Naive thymus-derived CD8-positive, alpha-beta T cell (primary cell): ENCODE measurements around the gene NCAPD3. TPM values are rescaled to one million over a fixed set of nuclear protein-coding genes. Genes with fewer than 3 reads are reported as not detected.

Source experiments
- ATAC-seq, 2 donors: fragments of 150-1000 bp; cut with Tn5 transposase in 1 of 2; sonication (Bioruptor Pico), chemical (Tn5 transposase) in 1 of 2; 1 replicate in 1 of 2; 2 replicates in 1 of 2; pipeline ENCODE4 v1.10.0; 2021; ENCODE audit warnings: mild to moderate bottlenecking in 2 of 2, moderate library complexity in 2 of 2
- POLR2A ChIA-PET: fragments of 350-600 bp; sonication (Branson Sonifier 250); formaldehyde crosslinking; loops from one replicate; lab custom pipeline; 2021; ENCODE audit warnings: antibody characterized with exemption; lab: Charles Lee
- DNase-seq, 10 donors: peaks; one replicate each; pipeline versions ENCODE4 v3.0.0 to v3.0.0-alpha.2; 2020 to 2022
- H3K27ac Mint-ChIP-seq, 10 donors: one replicate each; pipeline ENCODE4 v1.8.0; 2020 to 2022; ENCODE audit warnings: mild to moderate bottlenecking in 10 of 10, mixed read lengths in 10 of 10, moderate library complexity in 4 of 10, inconsistent platforms in 1 of 10
- H3K27me3 Mint-ChIP-seq, 5 donors: one replicate each; pipeline ENCODE4 v1.8.0; 2021 to 2022; ENCODE audit warnings: mixed read lengths in 5 of 5
- H3K36me3 Mint-ChIP-seq, 3 donors: one replicate each; pipeline ENCODE4 v1.8.0; 2020 to 2022; ENCODE audit warnings: mixed read lengths in 3 of 3, mild to moderate bottlenecking in 2 of 3, inconsistent platforms in 1 of 3
- H3K4me1 Mint-ChIP-seq, 4 donors: one replicate each; pipeline ENCODE4 v1.8.0; 2021 to 2022; ENCODE audit warnings: mixed read lengths in 4 of 4
- H3K4me3 Mint-ChIP-seq, 10 donors: one replicate each; pipeline ENCODE4 v1.8.0; 2020 to 2022; ENCODE audit warnings: mild to moderate bottlenecking in 10 of 10, mixed read lengths in 10 of 10, moderate library complexity in 6 of 10, inconsistent platforms in 1 of 10
- H3K9me3 Mint-ChIP-seq, 9 donors: one replicate each; pipeline ENCODE4 v1.8.0; 2020 to 2022; ENCODE audit warnings: mixed read lengths in 9 of 9, mild to moderate bottlenecking in 3 of 9, inconsistent platforms in 1 of 9, moderate library complexity in 1 of 9
- polyA plus RNA-seq, 3 donors: library from polyadenylated mRNA; unstranded; fragments of 300-500 nt; fragmentation: Illumina TruSeq; gene quantifications; one replicate each; pipeline ENCODE4 v1.2.3, GENCODE V29; 2021
- total RNA-seq, 8 experiments: library from RNA in 2 of 8; stranded (reverse) in 2 of 8; gene quantifications; one replicate each; pipeline ENCODE4 v1.2.3 and lab custom pipeline; 2021 to 2026

Gene NCAPD3
- total and polyA plus RNA-seq, 5 experiments from 2014 or later = 11.2 to 43.5 (median 16.5) TPM

DNA sequence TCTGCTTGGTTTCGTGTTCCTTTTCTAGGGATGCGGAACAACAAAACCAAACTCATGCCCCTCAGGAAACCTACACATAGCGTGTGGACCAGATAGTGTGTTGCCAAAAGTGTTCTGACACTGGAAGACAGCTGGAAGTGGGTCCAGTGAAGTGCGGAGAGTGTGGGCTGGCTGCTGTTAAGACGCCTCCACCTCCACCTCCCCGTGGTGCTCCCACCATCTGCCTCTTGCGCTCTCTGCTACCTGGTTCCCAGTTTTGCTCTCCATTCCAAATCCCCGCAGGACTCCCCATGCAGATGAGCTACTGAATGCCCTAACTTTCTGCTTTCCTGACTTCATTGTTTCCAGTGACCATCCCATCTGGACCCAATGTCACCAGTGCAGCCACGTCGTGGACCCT is 51.8 kb downstream of the NCAPD3 start:
- H3K9me3 Mint-ChIP-seq = no peaks in the 10 kb centered on the region
- no peak for ATAC-seq
- no peak for DNase-seq
- H3K4me3 Mint-ChIP-seq = no peak overlapping the region
- POLR2A ChIA-PET = no interaction called here
- H3K36me3 Mint-ChIP-seq = peaks cover 4 to 90% (median 21%) of the 10 kb centered on the region in 3 donors
- H3K4me1 Mint-ChIP-seq = no peaks in the 10 kb centered on the region
- peak overlapping the region in 1 of 10 donors; percentile 76 for H3K27ac Mint-ChIP-seq
- no peaks in the 10 kb centered on the region for H3K27me3 Mint-ChIP-seq

DNA sequence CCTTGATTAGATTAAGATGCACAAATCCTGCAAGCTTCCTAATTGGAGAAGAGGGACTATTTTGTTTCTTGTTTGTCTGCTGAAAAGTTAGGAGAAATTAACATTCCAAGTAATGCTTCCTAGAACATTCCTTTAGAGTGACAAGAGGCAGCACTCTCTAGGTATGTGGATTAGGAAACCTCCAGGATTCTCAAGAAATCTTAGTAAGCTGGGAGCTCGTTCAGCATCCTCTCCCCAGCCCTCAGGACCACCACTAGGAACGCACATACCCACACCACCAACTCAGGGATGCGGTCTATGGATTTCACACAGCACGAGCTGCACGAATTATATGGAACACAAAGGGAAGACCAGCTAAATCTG is 52.9 kb downstream of the NCAPD3 start:
- H3K4me3 Mint-ChIP-seq = no peak overlapping the region
- ATAC-seq = no peak
- H3K9me3 Mint-ChIP-seq = no peaks in the 10 kb centered on the region
- POLR2A ChIA-PET = no interaction called here
- H3K4me1 Mint-ChIP-seq = no peaks in the 10 kb centered on the region
- DNase-seq = no peak
- H3K27me3 Mint-ChIP-seq = no peaks in the 10 kb centered on the region
- no peak overlapping the region for H3K27ac Mint-ChIP-seq
- peaks cover 4 to 80% (median 16%) of the 10 kb centered on the region in 3 donors for H3K36me3 Mint-ChIP-seq

- ATAC-seq = no peak
- POLR2A ChIA-PET = no interaction called here
These were observed 53.4 kb downstream of the NCAPD3 start for GRCh38 chr11:134170177-134170918.

GRCh38 chr11:134164490-134165370 is 59.0 kb downstream of the NCAPD3 start:
- H3K27ac Mint-ChIP-seq = peak overlapping the region in 4 of 10 donors; percentile 5 to 74 (median 49)
- POLR2A ChIA-PET = no interaction called here
- no peaks in the 10 kb centered on the region for H3K27me3 Mint-ChIP-seq

More at GRCh38 chr11:134170177-134170918, 53.4 kb downstream of the NCAPD3 start:
- H3K4me1 Mint-ChIP-seq = no peaks in the 10 kb centered on the region
- no peak for DNase-seq
- H3K4me3 Mint-ChIP-seq = no peak overlapping the region
- H3K36me3 Mint-ChIP-seq = peaks cover 4 to 79% (median 15%) of the 10 kb centered on the region in 3 donors
- no peaks in the 10 kb centered on the region for H3K9me3 Mint-ChIP-seq
- peak overlapping the region in 1 of 10 donors; percentile 55 for H3K27ac Mint-ChIP-seq
- no peaks in the 10 kb centered on the region for H3K27me3 Mint-ChIP-seq

GRCh38 chr11:134159652-134160051 is 64.1 kb downstream of the NCAPD3 start:
- no peak overlapping the region for H3K27ac Mint-ChIP-seq
- H3K36me3 Mint-ChIP-seq = peaks cover 0 to 96% (median 20%) of the 10 kb centered on the region in 3 donors
- ATAC-seq (no peak), DNase-seq (no peak)
- peaks cover 0 to 5% (median 0%) of the 10 kb centered on the region in 4 donors for H3K4me1 Mint-ChIP-seq
- POLR2A ChIA-PET = no interaction called here
- no peaks in the 10 kb centered on the region for H3K27me3 Mint-ChIP-seq
- H3K9me3 Mint-ChIP-seq = no peaks in the 10 kb centered on the region
- H3K4me3 Mint-ChIP-seq = no peak overlapping the region

More at GRCh38 chr11:134164490-134165370, 59.0 kb downstream of the NCAPD3 start:
- ATAC-seq (no peak), DNase-seq (no peak)
- Mint-ChIP-seq H3K4me3 (no peak overlapping the region), H3K9me3 (no peaks in the 10 kb centered on the region), H3K36me3 (peaks cover 4 to 88% (median 30%) of the 10 kb centered on the region in 3 donors), H3K4me1 (peaks cover 0 to 5% (median 0%) of the 10 kb centered on the region in 4 donors)

- H3K36me3 Mint-ChIP-seq = peaks cover 0 to 87% (median 13%) of the 10 kb centered on the region in 3 donors
- H3K4me3 Mint-ChIP-seq = no peak overlapping the region
- H3K27me3 Mint-ChIP-seq = no peaks in the 10 kb centered on the region
- ATAC-seq (no peak), DNase-seq (no peak)
- POLR2A ChIA-PET = no interaction called here
- H3K9me3 Mint-ChIP-seq = no peaks in the 10 kb centered on the region
- H3K4me1 Mint-ChIP-seq = peaks cover 0 to 3% (median 0%) of the 10 kb centered on the region in 4 donors
- H3K27ac Mint-ChIP-seq = no peak overlapping the region
These were observed 65.7 kb downstream of the NCAPD3 start for GRCh38 chr11:134158023-134158422.

GRCh38 chr11:134157451-134157850 is 66.3 kb downstream of the NCAPD3 start:
- ATAC-seq (no peak), DNase-seq (no peak)
- Mint-ChIP-seq H3K4me1 (peaks cover 0 to 3% (median 0%) of the 10 kb centered on the region in 4 donors), H3K36me3 (peaks cover 0 to 82% (median 13%) of the 10 kb centered on the region in 3 donors), H3K27me3 (no peaks in the 10 kb centered on the region), H3K9me3 (no peaks in the 10 kb centered on the region), H3K27ac (no peak overlapping the region), H3K4me3 (no peak overlapping the region)
- POLR2A ChIA-PET = no interaction called here

DNA sequence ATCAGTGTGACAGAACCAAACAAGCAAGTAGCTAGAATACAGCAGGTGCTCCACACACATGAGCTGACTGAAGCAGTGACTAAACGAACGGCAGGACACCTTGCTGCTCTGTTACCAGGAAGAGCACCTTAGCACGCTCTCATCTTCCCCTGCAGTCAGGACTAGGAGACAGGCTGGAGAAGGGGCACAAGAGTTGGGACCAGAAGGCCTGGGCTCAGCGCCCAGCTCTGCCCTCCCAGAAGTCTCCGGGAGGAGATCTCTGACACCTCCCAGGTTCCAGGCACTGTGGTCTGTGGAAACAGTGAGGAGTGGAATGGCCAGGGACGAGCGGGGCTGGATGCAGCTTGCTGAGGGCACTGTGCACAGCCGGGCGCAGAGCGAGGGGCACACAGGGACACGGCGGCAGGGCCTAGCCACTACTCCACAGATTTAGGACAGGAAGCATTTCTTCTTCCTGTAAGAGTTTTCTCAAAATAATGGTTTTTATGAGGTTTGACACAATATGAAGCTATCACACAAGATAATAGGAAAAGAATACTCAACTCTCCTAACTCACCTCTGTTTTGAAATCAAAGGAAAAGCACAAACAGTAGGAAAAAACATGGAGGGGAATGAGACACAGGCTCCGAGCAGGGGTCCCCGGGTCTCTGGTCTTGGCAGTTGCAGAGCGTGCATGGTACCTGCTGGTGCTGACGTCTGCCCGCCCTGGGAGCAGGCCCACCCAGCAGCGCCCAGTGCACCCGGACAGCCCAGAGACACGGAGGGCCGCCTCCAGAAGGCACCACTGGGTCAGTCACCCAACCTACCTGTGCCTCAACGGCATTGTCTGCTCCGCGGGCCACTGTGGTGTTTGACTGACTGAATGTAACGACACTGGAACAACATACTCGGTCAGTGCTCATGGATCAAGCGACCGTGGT is 67.6 kb downstream of the NCAPD3 start:
- Mint-ChIP-seq H3K27ac (no peak overlapping the region), H3K36me3 (peaks cover 0 to 76% (median 9%) of the 10 kb centered on the region in 3 donors), H3K4me3 (no peak overlapping the region)

DNA sequence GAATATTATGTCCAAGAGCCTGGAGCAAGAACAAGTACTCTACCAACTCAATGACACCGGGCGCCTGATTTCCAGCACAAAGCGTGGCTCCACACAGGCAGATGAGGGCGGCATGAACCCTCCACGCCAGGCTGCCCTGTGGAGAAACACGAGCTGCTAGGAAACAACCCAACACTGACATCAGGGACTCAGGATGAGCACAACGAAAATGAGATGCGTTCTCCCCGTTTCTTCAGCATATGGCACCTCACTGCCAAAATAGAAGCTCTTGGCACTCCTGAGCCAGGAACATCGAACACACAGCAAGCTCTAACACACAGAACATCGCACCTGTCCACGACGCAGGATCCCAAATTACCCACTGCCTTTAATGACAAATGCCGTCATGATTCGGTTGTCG is 68.3 kb downstream of the NCAPD3 start:
- no peak for DNase-seq
- H3K4me3 Mint-ChIP-seq = no peak overlapping the region
- H3K9me3 Mint-ChIP-seq = no peaks in the 10 kb centered on the region
- H3K27me3 Mint-ChIP-seq = no peaks in the 10 kb centered on the region
- H3K4me1 Mint-ChIP-seq = peaks cover 0 to 3% (median 0%) of the 10 kb centered on the region in 4 donors
- H3K36me3 Mint-ChIP-seq = peaks cover 0 to 74% (median 8%) of the 10 kb centered on the region in 3 donors
- no peak overlapping the region for H3K27ac Mint-ChIP-seq
- no peak for ATAC-seq
- POLR2A ChIA-PET = no interaction called here

More for the DNA sequence above, 67.6 kb downstream of the NCAPD3 start:
- no peaks in the 10 kb centered on the region for H3K9me3 Mint-ChIP-seq
- POLR2A ChIA-PET = no interaction called here
- peaks cover 0 to 3% (median 0%) of the 10 kb centered on the region in 4 donors for H3K4me1 Mint-ChIP-seq
- ATAC-seq (no peak), DNase-seq (no peak)
- H3K27me3 Mint-ChIP-seq = no peaks in the 10 kb centered on the region

- no peaks in the 10 kb centered on the region for H3K9me3 Mint-ChIP-seq
- peaks cover 0 to 3% (median 0%) of the 10 kb centered on the region in 4 donors for H3K4me1 Mint-ChIP-seq
- H3K36me3 Mint-ChIP-seq = peaks cover 0 to 67% (median 8%) of the 10 kb centered on the region in 3 donors
- POLR2A ChIA-PET = no interaction called here
- no peak overlapping the region for H3K4me3 Mint-ChIP-seq
- no peaks in the 10 kb centered on the region for H3K27me3 Mint-ChIP-seq
- DNase-seq (no peak), ATAC-seq (no peak)
- H3K27ac Mint-ChIP-seq = peak overlapping the region in 1 of 10 donors; percentile 4
These were observed 69.3 kb downstream of the NCAPD3 start for GRCh38 chr11:134154441-134154840.

GRCh38 chr11:134153147-134153905 is 70.4 kb downstream of the NCAPD3 start:
- H3K36me3 Mint-ChIP-seq = peaks cover 0 to 68% (median 7%) of the 10 kb centered on the region in 3 donors
- ATAC-seq = no peak
- H3K9me3 Mint-ChIP-seq = no peaks in the 10 kb centered on the region
- H3K27me3 Mint-ChIP-seq = no peaks in the 10 kb centered on the region
- peaks cover 0 to 3% (median 0%) of the 10 kb centered on the region in 4 donors for H3K4me1 Mint-ChIP-seq
- DNase-seq = no peak
- POLR2A ChIA-PET = no interaction called here
- H3K27ac Mint-ChIP-seq = peak overlapping the region in 3 of 10 donors; percentile 63 to 81 (median 70)
- no peak overlapping the region for H3K4me3 Mint-ChIP-seq
